Activated T-cell treated with anti-CD3 and anti-CD28 coated beads, Interleukin-2, amount 50 U/mL, for 24 hours (primary cell): Measurements from ENCODE around the gene PTF1A.
A peak's percentile ranks its signal among the peaks of the same experiment; 100 is the strongest.

Experiments
- DNase-seq: peaks from one replicate; pipeline ENCODE4 v3.0.0-alpha.2; 2020
- H3K27ac Mint-ChIP-seq: 2 replicates; pipeline ENCODE4 v1.8.0; 2020; ENCODE audit warnings: mild to moderate bottlenecking, mixed read lengths
- H3K27me3 Mint-ChIP-seq: 2 replicates; pipeline ENCODE4 v1.8.0; 2020; ENCODE audit warnings: mixed read lengths
- H3K36me3 Mint-ChIP-seq: 2 replicates; pipeline ENCODE4 v1.8.0; 2020; ENCODE audit warnings: low read depth, mixed read lengths
- H3K4me1 Mint-ChIP-seq: 2 replicates; pipeline ENCODE4 v1.8.0; 2020; ENCODE audit warnings: low read depth, mixed read lengths
- H3K4me3 Mint-ChIP-seq: 2 replicates; pipeline ENCODE4 v1.8.0; 2020; ENCODE audit warnings: mild to moderate bottlenecking, moderate library complexity, mixed read lengths
- H3K9me3 Mint-ChIP-seq: 2 replicates; pipeline ENCODE4 v1.8.0; 2020; ENCODE audit warnings: mixed read lengths

Gene PTF1A

GRCh38 chr10:23172429-23173213, 19.5 kb upstream of the PTF1A start:
- peaks cover 81% of the 10 kb centered on the region for H3K27me3 Mint-ChIP-seq
- no peaks in the 10 kb centered on the region for H3K36me3 Mint-ChIP-seq
- no peak overlapping the region for H3K4me3 Mint-ChIP-seq
- H3K9me3 Mint-ChIP-seq: no peaks in the 10 kb centered on the region
- H3K27ac Mint-ChIP-seq: no peak overlapping the region
- no peak for DNase-seq
- peaks cover 15% of the 10 kb centered on the region for H3K4me1 Mint-ChIP-seq

GRCh38 chr10:23173214-23174073, 18.7 kb upstream of the PTF1A start:
- Mint-ChIP-seq H3K9me3 (no peaks in the 10 kb centered on the region), H3K27ac (no peak overlapping the region), H3K36me3 (no peaks in the 10 kb centered on the region), H3K4me1 (peaks cover 15% of the 10 kb centered on the region), H3K27me3 (peaks cover 84% of the 10 kb centered on the region), H3K4me3 (no peak overlapping the region)
- no peak for DNase-seq

- Mint-ChIP-seq H3K9me3 (no peaks in the 10 kb centered on the region), H3K27me3 (peaks cover 85% of the 10 kb centered on the region), H3K4me1 (peaks cover 15% of the 10 kb centered on the region), H3K36me3 (no peaks in the 10 kb centered on the region), H3K27ac (no peak overlapping the region), H3K4me3 (no peak overlapping the region)
- DNase-seq: no peak
These were observed 17.8 kb upstream of the PTF1A start for GRCh38 chr10:23174074-23174976.

GRCh38 chr10:23174977-23175512, 17.1 kb upstream of the PTF1A start:
- Mint-ChIP-seq H3K27ac (no peak overlapping the region), H3K9me3 (no peaks in the 10 kb centered on the region), H3K27me3 (peaks cover 85% of the 10 kb centered on the region), H3K36me3 (no peaks in the 10 kb centered on the region), H3K4me1 (peaks cover 15% of the 10 kb centered on the region), H3K4me3 (no peak overlapping the region)
- no peak for DNase-seq

GRCh38 chr10:23186178-23186577, 5.9 kb upstream of the PTF1A start:
- Mint-ChIP-seq H3K27ac (no peak overlapping the region), H3K27me3 (peaks cover 62% of the 10 kb centered on the region), H3K9me3 (no peaks in the 10 kb centered on the region), H3K36me3 (no peaks in the 10 kb centered on the region), H3K4me1 (no peaks in the 10 kb centered on the region), H3K4me3 (no peak overlapping the region)
- DNase-seq: no peak

GRCh38 chr10:23186697-23187096, 5.4 kb upstream of the PTF1A start:
- Mint-ChIP-seq H3K9me3 (no peaks in the 10 kb centered on the region), H3K36me3 (no peaks in the 10 kb centered on the region)

GRCh38 chr10:23187155-23187554, 5.0 kb upstream of the PTF1A start:
- no peak overlapping the region for H3K27ac Mint-ChIP-seq
- H3K4me3 Mint-ChIP-seq: no peak overlapping the region
- H3K27me3 Mint-ChIP-seq: peaks cover 69% of the 10 kb centered on the region

More at GRCh38 chr10:23186697-23187096, 5.4 kb upstream of the PTF1A start:
- Mint-ChIP-seq H3K4me3 (no peak overlapping the region), H3K27me3 (peaks cover 68% of the 10 kb centered on the region), H3K27ac (no peak overlapping the region), H3K4me1 (no peaks in the 10 kb centered on the region)
- DNase-seq: no peak

GRCh38 chr10:23189024-23189423, 3.1 kb upstream of the PTF1A start:
- Mint-ChIP-seq H3K4me1 (peaks cover 2% of the 10 kb centered on the region), H3K36me3 (no peaks in the 10 kb centered on the region), H3K27me3 (peaks cover 67% of the 10 kb centered on the region), H3K27ac (no peak overlapping the region), H3K4me3 (no peak overlapping the region), H3K9me3 (no peaks in the 10 kb centered on the region)
- DNase-seq: no peak

More at GRCh38 chr10:23187155-23187554, 5.0 kb upstream of the PTF1A start:
- H3K9me3 Mint-ChIP-seq: no peaks in the 10 kb centered on the region
- H3K36me3 Mint-ChIP-seq: no peaks in the 10 kb centered on the region
- H3K4me1 Mint-ChIP-seq: no peaks in the 10 kb centered on the region
- no peak for DNase-seq

- Mint-ChIP-seq H3K4me3 (no peak overlapping the region), H3K9me3 (no peaks in the 10 kb centered on the region), H3K36me3 (no peaks in the 10 kb centered on the region), H3K27ac (no peak overlapping the region), H3K27me3 (peaks cover 78% of the 10 kb centered on the region), H3K4me1 (peaks cover 4% of the 10 kb centered on the region)
- DNase-seq: no peak
These were observed 994 bp upstream of the PTF1A start for GRCh38 chr10:23190872-23191763.

- Mint-ChIP-seq H3K27me3 (peaks cover 87% of the 10 kb centered on the region), H3K27ac (no peak overlapping the region), H3K4me3 (no peak overlapping the region), H3K4me1 (peaks cover 4% of the 10 kb centered on the region), H3K9me3 (no peaks in the 10 kb centered on the region), H3K36me3 (no peaks in the 10 kb centered on the region)
- DNase-seq: no peak
These were observed 761 bp downstream of the PTF1A start for GRCh38 chr10:23192712-23193434.

GRCh38 chr10:23193435-23194074, 1.4 kb downstream of the PTF1A start:
- no peaks in the 10 kb centered on the region for H3K9me3 Mint-ChIP-seq
- peaks cover 6% of the 10 kb centered on the region for H3K4me1 Mint-ChIP-seq
- no peak for DNase-seq
- no peaks in the 10 kb centered on the region for H3K36me3 Mint-ChIP-seq
- peak overlapping the region; percentile 74 for H3K27ac Mint-ChIP-seq
- H3K4me3 Mint-ChIP-seq: no peak overlapping the region
- H3K27me3 Mint-ChIP-seq: peaks cover 87% of the 10 kb centered on the region

- no peak overlapping the region for H3K4me3 Mint-ChIP-seq
- H3K27me3 Mint-ChIP-seq: peaks cover 84% of the 10 kb centered on the region
- H3K9me3 Mint-ChIP-seq: no peaks in the 10 kb centered on the region
- DNase-seq: no peak
- peaks cover 6% of the 10 kb centered on the region for H3K4me1 Mint-ChIP-seq
- H3K27ac Mint-ChIP-seq: no peak overlapping the region
- no peaks in the 10 kb centered on the region for H3K36me3 Mint-ChIP-seq
These were observed 2.4 kb downstream of the PTF1A start for GRCh38 chr10:23194471-23194965.
